Non-pigmented ciliary epithelial cell (primary cell): Measurements from ENCODE around the gene NLRP5.
"Not testable (repeated sequence)": the region's sequence is repeated elsewhere in the genome, so short reads cannot be mapped to it uniquely, and the experiment has no call there.

ENCODE experiments used
- DNase-seq: peaks from one replicate; pipeline ENCODE4 v3.0.0-alpha.2; 2010; ENCODE audit warnings: low read depth

The NLRP5 gene

GRCh38 chr19:56098731-56099568, 112.4 kb downstream of the NLRP5 start:
- no peak for DNase-seq

GRCh38 chr19:56099638-56100539, 113.3 kb downstream of the NLRP5 start:
- no peak for DNase-seq

DNA sequence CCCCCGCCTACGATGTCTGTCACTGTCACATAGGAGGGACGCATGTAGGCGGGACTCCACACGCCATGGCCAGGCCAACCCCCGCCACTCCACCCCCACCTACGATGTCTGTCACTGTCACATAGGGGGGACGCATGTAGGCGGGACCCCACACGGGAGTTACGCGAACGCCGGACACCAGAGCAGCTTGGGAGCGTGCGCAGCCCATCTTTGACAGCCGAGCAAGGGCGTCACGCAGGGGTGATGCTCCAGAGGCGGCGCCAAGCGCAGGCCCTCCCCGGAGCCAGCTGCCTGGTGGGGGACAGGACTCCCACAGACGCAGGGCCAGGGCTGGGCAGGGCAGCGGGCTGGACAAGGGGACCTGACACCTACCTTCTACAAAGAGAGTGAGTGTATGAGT, 114.5 kb downstream of the NLRP5 start:
- no peak for DNase-seq

DNA sequence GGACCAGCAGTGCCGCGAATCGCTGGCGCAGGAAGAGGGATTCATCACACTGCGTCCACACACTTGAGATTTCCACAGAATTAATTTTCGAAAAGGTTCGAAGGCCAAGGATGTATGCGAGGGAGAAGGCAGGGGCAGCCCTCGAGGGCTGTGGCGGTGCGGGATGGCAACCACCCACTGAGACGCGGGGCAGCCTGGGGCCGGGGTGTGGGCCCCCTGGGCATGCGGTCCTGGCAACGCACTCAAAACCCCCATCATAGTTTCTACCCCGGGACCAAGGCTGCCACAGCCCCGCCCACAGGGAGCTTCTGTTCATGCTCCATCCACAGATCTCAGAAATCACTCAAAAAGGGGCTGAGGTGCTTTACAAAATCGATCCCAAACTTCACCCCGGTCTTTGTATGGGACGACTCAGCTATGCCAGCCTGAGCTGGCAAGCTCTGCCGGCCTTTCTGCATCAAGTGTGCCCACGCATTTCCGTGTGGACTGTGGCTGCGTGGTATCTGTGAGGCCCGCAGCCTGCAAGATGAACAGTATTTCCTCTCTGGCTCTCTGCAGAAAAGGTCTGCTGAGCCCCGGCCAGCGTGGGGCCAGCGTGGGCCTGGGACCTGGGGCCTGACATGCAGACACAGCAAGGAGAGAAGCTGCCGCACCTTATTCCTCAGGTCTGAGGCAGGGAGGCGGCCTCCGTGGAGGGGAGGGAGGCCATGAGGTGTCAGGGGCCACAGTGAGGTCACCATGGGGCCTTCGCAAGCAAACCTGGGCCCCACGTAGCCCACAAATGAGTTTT, 115.4 kb downstream of the NLRP5 start:
- DNase-seq = no peak

DNA sequence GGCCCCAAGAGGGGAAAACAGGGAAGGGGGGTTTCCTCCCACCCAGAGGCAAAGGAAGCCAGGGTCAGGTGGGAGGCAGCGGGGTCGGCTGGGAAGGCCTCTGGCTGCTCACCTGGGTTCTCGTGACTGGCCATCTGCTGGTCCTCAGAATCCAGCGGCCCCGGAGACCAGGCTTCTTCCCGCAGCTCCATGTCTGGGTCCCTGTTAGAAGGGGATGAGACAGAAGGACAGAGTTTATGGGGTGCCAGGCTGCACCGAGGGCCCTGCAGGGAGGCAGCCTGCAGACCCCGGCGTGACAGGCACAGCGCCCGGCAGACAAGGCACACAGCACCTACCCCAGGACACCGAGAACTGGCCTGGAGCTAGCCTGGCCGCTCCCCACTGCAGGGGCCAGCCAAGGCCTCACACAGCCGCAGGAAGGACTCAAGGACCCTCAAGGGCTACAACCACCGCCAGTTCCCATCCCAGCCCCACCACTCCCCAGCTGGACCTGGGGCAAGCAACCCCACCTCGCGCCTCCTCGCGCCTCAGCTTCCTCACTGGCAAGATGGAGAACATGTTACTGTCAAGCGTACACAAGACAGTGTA, 116.5 kb downstream of the NLRP5 start:
- DNase-seq = no peak

GRCh38 chr19:56104423-56104822, 117.8 kb downstream of the NLRP5 start:
- DNase-seq = no peak

GRCh38 chr19:56105090-56105701, 118.6 kb downstream of the NLRP5 start:
- DNase-seq = no peak

DNA sequence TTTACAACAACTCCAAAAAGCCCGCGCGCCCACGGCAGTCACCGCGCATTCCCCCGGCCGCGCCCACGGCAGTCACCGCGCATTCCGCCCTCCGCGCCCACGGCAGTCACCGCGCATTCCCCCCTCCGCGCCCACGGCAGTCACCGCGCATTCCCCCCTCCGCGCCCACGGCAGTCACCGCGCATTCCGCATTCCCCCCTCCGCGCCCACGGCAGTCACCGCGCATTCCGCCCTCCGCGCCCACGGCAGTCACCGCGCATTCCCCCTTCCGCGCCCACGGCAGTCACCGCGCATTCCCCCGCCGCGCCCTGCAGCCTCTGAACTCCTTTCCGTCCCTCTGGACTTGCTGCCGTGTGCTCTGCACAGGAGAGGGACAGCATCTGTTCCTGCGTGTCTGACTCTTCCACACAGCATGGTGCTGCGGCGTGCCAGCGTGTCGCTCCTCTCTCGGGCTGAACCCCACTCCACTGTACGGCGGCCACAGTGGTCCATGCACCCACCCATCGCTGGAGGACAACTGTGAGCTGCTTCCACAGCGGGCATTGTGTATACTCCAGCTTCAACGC, 119.3 kb downstream of the NLRP5 start:
- not testable (repeated sequence) for DNase-seq

DNA sequence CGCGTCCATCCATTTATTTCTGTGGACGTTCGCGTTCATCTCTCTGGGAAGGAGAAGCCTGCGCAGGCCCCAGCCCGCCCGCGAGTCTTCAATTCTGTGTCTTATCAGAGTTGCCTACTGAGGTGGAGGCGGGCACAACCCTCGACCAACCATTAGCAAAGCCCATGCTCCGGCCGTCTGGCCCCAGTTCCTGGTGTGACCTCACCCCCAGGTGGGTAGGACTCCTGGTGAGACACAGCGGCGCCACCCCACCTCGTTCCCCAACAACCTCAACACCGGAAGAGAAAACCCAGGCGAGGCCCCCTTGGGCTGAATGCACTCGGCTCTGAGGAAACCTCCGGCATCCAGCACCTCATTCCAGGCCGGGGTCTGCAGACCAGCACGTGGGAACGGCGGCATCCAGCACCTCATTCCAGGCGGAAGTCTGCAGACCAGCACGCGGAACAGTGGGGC, 119.8 kb downstream of the NLRP5 start:
- no peak for DNase-seq

DNA sequence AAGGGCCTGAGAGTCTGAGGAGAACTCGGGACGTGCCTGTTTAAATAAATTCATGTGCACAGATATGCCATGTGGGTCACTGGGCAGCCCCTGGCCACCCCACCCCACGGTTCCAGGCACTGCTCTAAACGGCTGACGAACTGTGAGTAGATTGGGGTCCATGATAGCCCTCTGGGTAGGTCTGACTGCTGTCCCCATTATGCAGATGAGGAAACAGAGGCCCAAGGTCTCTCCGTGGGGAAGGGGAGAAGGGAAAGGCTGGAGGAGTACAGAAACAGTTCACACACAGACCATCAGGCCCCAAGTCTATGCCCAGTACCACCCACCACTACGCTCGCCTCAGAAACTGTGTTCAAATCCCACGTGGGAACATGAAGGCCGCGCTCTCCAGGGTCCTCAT, 120.4 kb downstream of the NLRP5 start:
- DNase-seq = no peak

- no peak for DNase-seq
These were observed 121.2 kb downstream of the NLRP5 start for GRCh38 chr19:56107626-56108351.

DNA sequence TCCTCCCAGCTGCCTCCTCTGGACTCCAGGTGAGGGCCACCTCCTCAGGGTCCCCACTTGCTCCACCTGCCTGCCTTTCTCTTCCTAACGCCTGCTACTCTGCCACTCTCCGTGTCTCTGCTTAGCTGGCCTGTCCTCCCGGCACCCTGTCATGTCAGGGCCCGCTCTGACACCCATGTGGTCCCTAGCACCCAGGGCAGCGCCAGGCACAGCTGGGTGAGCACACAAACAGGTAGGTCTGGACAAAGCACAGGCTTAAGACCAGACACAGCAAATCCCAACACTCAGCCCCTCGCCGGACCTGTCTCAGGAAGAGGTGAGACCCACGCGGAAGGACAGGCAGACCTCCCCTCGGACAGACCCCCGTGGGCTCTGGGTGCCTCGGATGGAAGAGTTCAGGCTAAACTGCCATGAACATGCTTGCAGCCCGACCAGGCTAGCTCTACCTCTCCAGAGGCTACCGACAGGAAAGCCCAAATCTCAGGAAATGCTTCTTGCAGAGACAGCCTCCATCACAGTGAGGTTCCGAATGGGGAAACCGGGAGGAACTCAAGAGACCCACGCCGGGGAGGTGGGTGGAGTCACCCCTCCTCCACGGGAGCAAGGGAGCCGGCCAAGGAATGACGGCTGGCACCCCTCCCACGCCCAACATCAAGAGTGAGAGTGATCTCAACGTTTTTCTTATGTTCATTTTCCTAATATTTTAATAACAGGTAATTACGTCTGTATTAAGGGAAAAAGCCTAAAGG, 122.0 kb downstream of the NLRP5 start:
- DNase-seq = no peak

DNA sequence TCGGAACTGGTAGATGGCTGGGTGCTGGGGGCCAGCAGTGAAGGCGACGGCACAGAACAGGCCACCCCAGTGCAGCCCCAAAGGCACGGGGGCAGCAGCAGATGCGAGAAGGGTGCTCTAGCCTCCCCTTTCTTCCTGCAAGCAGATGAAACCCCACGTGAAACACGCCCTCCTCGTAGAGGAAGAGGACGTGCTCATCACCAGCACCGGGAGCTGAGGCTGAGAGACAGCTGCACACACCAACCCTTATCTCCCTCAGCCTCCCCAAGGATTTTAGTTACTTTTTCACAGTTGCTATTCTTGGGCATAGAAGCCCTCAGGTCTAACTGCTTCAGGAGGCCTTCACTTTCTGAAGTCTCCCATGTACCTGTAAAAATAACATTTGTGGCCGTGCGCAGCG, 122.7 kb downstream of the NLRP5 start:
- no peak for DNase-seq

DNA sequence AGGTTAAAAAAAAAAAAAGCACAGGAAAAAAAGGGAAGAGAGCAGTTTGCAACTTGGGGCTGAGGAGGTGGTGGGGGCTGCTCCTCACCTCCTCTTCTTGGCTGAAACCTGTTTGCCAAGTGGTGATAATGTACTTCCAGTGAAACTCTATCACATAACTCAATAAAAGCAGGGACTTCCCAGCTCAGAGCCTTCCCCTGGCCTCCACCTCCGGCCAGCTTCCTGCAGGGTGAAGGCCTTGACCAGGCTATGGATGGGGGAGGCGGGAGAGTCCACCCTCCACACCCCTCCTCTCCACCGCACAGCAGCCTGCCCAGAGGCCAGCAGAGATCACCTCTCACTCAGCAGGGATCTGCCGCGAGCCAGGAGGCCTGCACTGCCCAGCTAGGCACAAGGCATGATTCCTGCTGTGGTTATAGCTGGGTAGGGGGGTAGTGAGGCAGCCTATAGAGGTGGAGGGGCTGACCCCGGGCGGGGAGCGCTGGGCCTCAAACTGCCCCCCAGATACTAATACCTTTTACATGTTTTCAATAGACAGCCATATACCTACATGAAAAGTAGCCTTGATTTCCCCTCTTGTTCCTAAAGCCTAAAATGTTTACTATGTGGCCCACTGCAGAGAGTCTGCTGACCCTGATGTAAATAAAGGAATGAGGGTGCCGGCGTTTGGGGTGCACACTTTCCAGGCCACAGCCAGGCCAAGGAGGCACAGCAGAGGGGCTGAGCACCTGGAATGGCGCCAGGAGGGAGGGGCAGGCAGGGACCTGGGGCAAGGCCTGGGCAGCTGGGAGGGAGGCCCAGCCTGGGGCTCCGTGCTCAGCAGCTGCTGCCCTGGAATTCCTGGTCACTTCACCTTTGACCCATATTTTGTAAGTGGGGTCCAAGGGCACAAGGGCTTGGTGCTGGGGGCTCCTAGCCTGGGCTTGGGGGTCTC, 124.2 kb downstream of the NLRP5 start:
- no peak for DNase-seq
